GM19238 (cell line): ENCODE results near the gene BPIFA2.
"Not testable (repeated sequence)": the region's sequence is repeated elsewhere in the genome, so short reads cannot be mapped to it uniquely, and the experiment has no call there.

Experiments used
- DNase-seq: peaks from one replicate; pipeline ENCODE4 v3.0.0; 2011; ENCODE audit warnings: low spot score; ENCODE audit not compliant: insufficient read length

The BPIFA2 gene

DNA sequence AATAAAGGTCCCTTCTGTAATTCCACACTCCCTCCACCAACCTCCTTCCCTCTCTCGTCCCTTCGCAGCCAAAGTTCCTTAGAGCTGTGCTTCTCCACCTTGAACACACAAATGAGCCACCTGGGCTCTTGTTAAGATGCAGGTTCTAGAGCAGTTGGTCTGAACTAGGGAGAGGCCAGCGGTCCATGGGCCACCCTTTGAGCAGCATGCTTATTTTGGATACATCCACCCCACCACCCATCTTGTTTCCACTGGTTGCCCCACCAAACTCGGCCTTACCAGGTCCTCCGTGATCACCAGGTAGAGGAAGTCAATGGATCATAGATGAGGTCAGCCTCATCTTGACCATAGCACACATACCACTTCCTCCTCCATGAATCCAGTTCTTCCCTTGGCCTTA lies 7.3 kb upstream of the BPIFA2 start:
- no peak for DNase-seq

DNA sequence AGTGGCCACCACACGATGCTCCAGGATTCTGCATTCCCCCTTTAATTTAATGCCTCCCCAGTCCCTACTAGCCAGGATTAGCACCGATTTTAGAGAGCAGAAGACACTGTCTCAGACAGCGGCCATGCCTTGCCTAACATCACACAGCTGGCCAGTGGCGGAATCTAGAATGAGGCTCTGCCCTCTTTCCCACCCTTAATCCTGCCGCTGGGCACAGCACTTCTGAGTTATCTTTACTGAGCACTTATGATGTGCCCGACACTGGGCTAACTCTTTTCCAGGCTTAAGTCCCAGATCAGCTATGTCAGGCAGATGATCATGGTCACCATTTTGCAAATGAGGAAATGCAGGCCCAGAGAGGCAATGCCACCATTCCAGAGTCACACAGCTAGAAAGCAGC lies 5.6 kb upstream of the BPIFA2 start:
- DNase-seq, result no peak

DNA sequence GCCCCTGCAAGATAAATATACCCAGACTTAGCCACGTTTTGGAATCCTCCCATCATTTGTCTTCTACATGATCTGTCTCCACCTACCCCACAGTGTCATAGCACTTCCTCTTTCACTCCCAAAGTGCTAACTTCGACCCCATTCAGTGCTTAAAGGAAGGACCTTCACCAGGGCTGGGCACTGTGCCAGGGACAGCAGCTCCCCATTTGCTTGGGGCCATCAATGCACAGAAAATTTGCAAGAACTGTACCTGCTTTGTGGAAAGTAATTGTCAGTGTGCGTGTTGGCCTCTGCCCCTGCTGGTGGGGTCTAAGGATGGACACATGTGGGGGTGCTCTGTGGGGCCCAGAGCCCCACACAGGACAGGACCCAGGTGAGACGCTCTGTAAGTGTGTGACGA lies 5.2 kb upstream of the BPIFA2 start:
- no peak for DNase-seq

DNA sequence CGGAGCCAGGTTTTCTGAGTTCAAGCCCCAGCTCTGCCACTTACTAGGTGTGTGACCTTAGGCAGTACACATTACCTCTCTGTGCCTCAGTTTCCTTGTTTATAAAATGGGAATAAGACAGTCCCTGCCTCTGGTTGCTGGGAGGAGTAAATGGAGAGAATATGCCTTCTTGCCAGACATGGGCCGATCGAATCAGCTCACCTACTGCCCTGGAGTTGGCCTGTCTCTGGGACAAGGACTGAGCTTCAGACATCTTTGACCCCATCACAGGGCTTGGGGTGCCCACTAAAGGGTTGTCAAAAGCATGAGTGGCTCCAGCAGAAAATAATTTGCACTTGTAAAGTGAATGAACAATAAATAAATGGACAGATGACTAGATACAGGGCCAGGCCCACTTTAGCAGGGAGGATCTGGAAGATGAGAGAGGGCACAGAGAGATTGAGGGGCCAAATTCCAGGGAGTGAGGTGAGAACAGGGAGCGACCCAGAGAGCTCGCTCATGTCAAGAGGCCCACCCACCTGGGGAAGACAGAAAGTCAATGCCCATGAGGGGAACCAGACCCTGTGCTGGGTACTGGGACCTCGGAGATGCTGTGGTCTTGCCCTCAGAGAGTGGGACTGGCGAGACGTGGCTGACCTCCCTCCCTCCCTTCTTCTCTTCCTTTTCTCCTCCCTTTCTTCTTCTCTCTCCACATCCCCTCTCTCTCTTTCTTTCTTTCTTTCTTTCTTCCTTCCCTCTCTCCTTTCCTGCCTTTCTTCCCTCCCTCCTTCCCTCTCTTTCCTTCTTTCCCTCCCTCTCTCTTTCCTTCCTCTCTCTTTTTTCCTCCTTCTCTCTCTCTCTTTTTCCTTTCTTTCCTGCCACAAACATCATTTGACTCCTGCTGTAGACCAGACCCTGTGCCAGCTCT lies 3.9 kb upstream of the BPIFA2 start:
- DNase-seq, result no peak

DNA sequence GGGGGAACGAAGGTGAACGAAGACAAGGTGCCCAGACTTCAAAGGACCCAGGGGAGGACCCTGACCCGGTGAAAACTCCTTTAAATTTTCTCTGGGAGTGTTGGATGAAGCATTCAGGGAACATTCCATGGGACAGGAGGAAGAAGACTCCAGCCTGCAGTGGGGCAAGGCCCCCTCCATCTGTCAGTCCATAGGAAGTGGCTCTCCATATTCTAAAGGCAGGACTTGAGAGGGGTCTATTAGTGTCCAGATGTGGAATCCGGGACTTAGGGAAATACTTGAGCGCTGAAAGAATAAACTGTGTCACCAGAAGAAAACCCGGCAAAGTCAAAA lies 3.2 kb upstream of the BPIFA2 start:
- no peak for DNase-seq

DNA sequence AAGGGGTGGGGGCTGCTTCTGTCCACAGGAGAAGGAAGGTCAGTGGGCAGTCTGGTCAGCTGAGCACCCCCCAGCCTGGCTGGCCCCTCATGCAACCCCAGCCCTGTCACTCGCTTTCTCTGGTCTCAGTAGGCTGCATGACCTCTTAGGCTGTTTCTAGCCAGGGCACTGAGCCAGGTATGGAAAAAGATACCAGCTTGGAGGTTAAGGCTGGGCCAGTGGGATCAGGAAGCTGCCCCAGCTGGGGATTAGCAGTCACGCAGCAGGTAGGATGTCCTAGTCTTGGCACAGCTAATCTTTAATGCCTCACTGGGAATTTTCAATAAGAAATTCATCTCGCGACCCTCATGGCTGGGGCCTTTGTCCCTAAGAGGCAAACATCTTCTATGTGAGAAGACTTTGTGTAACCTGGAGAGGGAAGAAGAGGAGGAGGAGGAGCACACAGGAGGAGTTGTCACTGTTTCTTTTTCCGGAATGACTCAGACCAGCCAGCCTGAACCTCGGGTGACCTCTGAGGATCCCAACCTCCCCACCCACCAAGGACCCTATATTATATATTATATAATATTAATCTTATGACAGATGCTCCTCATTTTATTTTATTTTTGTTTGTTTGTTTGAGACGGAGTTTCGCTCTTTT lies 2.4 kb upstream of the BPIFA2 start:
- no peak for DNase-seq

DNA sequence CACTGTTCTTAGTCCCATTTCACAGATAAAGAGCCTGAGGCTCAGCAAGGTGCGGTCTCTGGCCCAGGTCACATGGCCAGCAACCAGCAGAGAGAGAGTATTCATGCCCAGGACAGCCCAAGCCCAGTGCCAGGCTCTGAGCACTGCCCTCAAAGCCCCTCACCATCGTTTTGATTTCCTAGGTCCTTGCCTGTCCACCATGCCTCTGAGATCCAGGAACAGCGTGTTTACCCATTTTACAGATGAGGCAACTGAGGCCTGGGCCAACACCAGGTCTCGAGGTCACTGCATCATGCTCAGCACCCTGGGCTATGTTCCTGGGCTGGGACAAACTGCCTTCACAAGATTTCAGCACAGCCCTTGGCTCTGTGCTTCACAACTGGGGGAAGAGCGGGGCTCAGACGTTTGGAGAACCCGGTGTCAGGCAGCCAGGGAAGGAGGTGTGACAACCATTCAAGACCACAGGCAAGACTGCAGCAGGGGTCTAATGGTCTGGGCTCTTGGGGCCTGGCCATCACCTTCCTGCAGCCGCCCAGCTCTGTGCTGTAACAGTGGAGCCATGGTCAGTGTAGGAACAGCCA lies 1.3 kb upstream of the BPIFA2 start:
- no peak for DNase-seq

DNA sequence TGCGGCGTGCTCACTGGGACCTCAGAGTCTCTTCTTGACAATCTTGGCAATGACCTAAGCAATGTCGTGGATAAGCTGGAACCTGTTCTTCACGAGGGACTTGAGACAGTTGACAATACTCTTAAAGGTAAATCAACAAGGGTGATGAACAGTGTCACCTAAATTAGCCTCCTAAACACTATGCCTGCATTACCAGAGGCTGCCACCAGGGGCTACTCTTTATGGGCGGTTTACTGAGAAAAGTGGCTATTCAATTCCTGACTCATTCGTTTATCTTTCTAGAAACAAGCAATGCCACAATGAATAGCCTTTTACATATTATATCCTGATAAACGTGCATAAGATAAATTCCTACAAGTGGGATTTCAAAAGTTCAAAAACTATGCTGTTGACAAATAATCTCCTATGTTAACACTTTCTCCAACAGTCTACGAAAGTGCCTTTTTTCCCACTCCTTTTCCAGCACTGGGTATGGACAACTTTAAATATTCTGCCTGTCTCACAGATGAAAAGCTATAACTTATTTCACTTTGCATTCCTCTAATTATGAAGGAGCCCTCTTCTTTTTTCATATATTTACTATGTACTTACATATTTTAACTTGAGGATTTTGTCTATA lies 1.3 kb downstream of the BPIFA2 start:
- no peak for DNase-seq

DNA sequence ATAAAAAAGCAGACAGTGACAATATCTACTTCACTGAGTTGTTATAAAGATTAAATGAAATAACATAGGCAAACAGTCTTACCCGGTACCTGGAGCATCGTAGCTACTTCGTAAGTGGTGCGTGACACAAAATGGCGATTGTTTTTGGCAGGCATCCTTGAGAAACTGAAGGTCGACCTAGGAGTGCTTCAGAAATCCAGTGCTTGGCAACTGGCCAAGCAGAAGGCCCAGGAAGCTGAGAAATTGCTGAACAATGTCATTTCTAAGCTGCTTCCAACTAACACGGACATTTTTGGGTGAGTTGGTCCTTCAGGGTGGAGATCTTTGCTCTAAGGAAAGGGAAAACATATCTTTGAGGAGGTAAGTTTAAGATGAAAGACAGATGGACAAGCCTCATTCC lies 4.8 kb downstream of the BPIFA2 start:
- DNase-seq, result no peak

DNA sequence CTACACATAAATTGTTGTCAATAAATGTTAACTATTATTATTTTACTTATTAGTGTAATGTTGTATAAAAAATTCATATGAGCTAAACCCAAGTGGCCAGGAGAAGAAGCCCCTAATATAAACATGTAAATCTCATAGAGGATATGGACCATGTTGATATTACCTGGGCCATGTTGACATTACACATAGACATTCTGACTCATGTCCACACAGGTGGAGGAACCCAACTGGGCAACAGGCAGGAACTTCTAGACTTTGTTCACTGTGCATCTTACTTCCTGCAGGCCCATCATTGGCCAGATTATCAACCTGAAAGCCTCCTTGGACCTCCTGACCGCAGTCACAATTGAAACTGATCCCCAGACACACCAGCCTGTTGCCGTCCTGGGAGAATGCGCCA lies 7.2 kb downstream of the BPIFA2 start:
- no peak for DNase-seq

DNA sequence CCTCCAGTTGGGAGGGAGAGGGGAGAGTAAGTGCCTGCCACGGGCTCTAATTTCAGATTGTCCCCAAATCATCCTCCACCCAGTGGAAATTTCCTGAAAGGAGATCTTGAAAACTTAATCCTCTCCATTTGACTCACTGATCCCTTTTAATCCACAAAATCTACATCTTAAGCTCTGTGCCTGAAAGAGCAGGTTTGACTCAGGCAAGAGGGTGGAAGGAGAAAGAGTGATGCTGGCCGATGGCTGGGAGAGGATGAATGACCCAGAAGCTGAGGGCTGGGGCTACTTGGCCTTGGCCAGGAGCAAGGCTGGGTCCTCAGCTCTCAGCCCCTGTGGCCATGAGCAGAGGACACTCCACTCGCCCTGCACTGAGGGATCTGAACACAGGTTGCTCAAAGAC lies 8.1 kb downstream of the BPIFA2 start:
- DNase-seq, result no peak

DNA sequence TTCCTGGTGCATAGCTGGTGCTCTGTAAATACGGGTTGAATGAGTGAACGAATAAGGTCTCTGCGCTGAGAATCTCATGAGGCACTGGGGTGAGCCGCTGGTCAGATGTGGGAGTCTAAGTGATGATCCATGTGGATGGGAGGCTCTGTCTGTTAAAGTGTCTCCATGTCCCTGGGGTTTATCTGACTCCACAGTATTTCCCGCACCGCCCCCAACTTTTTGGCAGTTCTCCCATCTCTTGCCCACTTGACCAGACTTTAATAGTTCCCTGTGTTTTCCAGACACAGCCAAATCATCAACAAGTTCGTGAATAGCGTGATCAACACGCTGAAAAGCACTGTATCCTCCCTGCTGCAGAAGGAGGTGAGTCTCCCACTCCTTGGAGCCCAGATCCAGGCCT lies 9.9 kb downstream of the BPIFA2 start:
- DNase-seq, result no peak

DNA sequence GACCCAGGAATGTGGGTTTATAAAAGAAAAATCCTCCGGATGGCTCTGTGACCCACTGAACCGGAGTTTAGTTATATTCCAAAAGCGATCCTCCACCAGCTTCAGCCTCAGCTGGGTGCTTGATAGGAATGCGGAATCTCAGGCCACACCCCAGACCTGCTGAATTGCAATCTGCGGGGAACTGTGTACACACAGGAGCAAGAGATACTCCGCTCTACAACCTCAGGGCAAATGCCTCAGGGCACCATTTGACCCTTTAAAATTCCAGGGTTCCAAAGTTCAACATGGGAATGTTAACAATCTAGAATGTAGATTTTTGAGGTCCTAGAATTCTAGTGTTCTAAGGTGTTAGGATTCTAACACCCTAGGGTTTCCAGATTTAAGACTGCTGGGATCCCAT lies 10.8 kb downstream of the BPIFA2 start:
- no peak for DNase-seq

DNA sequence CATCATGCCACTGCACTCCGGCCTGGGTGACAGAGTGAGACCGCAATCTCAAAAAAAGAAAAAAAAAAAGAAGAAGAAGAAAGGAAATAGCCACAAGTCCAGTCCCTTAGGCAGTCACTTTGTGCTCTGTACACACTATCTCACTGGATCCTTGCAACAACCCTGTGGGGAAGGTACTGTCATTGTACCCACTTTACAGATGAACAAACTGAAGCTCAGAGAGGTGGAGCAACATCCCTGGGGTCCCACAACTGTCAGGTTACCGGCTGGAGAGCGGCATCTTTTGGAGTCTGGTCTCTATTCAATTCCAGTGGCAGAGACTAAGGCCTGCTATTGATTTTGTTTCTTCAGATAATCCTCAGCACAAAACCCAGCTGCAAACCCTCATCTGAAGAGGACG lies 12.2 kb downstream of the BPIFA2 start:
- DNase-seq, result no peak

DNA sequence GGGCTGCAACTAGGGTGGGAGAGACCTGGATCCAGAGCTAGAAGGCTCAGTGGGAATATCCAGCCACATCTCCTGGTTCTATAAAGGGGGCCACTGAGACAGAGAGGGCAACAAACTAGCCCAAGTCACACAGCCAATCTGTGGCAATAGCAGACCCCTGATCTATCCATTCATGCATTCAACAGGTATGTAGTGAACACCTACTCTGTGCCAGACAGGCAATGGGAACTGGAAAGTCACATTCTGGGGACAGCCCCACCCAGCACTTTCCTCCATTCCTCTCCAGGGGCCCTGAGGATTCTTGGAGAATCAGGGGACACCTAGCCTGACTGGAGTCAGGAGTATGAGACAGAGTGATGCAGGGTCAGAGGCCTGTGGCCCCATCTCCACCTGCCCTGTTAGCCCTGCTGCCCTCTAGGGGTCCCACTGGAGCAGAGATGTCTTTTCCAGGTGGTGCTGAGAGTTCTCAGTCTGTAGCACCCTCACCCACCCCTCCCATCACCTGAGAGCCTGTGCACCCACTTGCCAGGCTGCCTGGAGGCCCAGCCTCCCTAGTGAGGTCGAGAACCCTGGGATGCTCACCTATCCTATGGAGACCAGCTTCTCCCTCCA lies 13.6 kb downstream of the BPIFA2 start:
- DNase-seq, result no peak

DNA sequence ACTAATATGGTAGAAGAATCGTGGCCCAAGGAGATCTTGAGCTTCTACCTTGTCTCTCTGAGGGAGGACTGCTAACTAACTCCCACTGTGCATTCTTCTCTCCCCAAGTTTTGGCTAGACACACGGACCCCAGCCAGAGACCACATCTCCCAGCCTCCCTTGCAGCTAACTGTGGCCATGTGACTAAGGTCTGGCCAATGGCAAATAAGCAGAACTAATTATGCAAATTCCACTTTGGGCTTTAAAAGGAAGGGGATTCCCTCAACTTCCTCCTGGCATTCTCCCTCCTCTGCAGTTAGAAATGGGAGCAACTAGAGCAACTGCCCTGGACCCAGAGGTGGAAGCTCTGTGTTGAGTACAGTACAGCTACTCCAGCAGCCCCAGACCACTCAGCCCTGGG lies 15.4 kb downstream of the BPIFA2 start:
- DNase-seq, result no peak

DNA sequence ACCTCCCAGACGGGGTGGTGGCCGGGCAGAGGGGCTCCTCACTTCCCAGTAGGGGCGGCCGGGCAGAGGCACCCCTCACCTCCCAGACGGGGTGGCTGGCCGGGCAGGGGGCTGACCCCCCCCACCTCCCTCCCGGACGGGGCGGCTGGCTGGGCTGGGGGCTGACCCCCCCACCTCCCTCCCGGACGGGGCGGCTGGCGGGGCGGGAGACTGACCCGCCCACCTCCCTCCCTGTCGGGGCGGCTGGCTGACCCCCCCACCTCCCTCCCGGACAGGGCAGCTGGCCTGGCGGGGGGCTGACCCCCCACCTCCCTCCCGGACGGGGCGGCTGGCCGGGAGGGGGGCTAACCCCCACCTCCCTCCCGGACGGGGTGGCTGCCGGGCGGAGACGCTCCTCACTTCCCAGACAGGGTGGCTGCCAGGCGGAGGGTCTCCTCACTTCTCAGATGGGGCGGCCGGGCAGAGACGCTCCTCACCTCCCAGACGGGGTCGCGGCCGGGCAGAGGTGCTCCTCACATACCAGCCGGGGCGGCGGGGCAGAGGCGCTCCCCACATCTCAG lies 17.2 kb downstream of the BPIFA2 start:
- not testable (repeated sequence) for DNase-seq

DNA sequence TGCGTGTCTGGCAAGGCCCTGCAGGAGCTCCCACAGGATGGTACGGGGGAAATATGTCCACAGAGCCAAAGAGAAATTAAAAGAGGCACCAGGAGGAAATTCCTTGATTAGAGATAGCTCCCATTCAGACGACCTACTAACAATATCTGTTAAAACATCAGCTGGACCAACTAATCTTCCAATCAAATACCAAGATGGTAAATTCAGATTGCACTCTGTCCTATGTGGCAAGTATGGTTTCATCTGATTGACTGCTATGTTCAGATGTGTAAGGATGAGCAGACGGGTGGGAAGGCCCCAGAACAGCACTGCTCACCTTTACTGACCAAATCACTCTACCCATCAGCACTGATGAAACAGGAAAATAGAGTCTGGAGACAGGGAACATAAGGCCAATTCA lies 19.5 kb downstream of the BPIFA2 start:
- DNase-seq, result no peak

DNA sequence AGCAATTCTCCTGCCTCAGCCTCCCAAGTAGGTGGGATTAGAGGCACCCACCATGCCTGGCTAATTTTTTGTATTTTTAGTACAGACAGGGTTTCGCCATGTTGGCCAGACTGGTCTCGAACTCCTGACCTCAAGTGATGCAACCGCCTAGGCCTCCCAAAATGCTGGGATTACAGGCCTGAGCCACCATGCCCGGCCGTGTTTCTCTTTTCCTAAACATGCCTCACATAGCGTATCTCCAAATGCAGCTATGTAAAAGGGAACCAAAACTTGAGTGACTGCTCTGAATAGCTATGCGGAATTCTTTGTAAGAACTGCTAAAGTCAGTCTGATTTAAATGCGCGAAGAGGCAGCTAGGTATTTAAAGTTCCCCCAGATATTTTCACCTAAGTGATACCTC lies 20.5 kb downstream of the BPIFA2 start:
- DNase-seq, result no peak

DNA sequence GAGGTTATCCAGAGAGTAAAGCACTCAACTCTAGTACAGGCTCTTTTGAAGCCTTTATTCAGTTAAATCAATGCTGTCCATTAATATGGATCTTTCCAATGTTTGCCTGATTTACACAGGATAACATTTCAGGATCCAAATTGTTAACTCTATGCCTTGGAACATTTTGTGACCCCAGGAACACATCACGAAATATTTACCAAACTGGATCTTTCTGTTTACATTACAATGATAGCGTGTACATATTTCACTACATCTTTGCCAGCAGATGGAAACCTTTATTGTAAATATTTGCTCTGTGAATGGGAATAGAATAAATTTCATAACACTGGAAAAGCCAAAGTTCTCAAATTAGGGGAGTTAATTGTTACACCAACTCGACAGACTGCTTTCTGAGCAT lies 23.5 kb downstream of the BPIFA2 start:
- DNase-seq, result no peak

DNA sequence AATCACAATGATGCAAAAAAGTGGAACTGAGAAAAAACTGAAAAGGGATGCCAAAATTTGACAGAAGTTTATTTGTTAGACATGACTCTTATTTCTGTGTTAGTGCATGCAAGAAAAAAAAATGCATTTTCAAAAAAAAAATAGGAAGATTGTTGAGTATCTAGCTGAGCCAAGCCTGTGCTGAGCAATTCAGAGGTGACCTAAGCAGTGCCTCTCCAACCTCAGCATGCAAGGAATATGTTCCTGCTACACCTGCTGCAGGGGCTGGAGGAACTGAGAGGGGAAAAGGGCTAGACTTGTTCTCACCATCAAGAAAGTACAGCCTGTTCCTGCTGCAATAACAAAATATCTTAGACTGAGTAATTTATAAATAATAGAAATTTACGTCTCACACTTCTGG lies 24.0 kb downstream of the BPIFA2 start:
- no peak for DNase-seq
